HG03159 (cell line): Measurements from ENCODE around the gene TRUB2.

Source experiments
- ATAC-seq: cut with Tn5 transposase; IDR thresholded peaks from one replicate; pipeline ENCODE4 v1.9.1; 2021; ENCODE audit warnings: mild to moderate bottlenecking, moderate library complexity; ENCODE audit not compliant: unreplicated experiment

The TRUB2 gene

DNA sequence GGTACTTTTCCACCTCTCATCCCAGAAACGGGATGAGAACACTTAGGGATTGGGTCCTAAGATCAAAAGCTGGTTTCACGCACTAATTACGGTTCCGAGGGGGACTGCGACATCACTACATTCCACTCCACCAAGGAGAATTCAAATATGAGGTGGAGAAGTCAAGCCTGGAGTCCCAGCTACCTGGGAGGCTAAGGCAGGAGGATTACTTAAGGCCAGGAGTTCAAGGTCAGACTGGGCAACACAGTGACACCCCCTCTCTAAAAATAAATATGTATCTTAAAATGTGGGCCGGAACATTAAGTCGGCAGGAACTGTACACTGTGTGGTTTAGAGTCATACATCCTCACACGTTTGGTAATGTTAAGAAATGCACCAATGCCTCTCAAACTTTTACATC is 48.0 kb downstream of the TRUB2 start:
- no peak for ATAC-seq

- ATAC-seq: no peak
Measured at GRCh38 chr9:128271512-128271911, 50.7 kb downstream of the TRUB2 start.

GRCh38 chr9:128271112-128271511 is 51.1 kb downstream of the TRUB2 start:
- no peak for ATAC-seq

DNA sequence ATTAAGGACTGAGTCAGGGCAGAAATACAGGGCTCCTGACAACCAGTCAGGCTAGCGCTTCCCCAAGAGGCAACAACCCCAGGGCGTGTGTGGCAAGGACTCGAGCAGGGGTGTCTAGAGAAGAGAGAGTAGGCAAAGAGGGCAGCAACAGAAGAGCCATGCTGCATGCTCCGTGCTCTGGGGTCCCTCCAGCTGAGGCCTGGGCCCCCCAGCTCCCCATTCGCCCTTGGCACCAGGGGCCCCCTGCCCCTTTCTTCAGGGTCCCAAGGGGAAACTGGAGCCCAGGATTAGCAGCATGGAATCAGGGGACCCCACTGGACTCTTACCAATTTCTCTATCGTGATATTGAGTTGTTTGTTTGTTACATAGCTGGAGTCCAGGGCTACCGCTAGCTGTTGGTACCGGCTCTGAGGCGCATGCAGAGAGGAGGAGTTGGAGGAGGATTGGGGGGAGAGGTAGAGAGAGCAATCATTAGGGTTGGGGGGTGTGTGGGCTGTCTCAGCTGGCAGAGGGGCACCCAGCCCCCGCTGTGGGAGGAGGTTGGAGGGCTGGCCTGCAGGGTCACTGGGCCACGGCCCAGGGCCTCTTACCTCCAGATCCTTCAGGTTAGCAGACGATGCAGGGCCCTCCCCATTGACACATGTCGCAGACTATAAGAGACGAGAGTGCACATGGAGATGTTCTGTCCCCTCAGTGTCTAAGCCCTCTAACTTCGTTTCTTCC is 55.2 kb downstream of the TRUB2 start:
- no peak for ATAC-seq

- ATAC-seq: no peak
Measured at GRCh38 chr9:128265348-128265847, 56.8 kb downstream of the TRUB2 start.

DNA sequence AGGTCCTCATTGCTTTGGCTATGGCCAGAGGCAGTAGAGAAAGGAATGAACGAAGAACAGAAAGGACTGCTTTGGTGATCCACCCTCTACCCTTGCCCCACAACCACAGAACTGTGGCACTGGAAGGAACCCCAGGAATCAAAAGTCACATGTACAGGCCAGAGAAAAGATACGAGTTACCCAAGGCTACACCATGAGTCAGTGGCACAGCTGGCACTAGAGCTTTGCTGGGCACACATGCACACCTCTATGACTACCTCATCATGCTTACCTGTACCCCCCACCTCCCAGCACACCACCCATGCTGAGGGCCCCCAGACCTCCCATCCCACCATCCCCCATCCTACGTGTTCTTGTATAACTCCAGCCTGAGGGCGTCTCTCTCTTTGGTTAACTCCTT is 59.6 kb downstream of the TRUB2 start:
- no peak for ATAC-seq

DNA sequence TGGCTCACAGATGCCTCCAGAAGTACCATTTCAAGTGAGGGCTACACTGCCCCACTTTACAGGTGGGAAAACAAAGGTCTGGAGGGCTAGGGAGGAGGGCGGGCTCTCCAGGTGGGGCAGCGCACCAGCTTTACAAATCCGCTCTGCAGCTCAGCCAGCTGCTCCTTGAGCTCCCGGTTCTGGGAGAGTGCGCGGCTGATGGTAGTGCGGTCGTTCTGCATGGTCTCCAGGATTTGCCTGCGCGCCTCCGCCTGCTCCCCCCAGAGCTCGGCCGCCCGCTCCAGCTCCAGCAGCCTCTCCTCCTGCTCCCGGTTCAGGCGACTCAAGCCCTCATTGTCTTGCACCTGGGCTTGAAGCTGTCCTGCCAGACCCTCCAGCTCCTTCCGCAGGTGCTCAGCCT is 61.9 kb downstream of the TRUB2 start:
- ATAC-seq: no peak

- no peak for ATAC-seq
Measured at GRCh38 chr9:128259156-128259555, 63.1 kb downstream of the TRUB2 start.

GRCh38 chr9:128258326-128258725 is 63.9 kb downstream of the TRUB2 start:
- no peak for ATAC-seq

GRCh38 chr9:128257907-128258306 is 64.3 kb downstream of the TRUB2 start:
- ATAC-seq: no peak

GRCh38 chr9:128257086-128257825 is 65.0 kb downstream of the TRUB2 start:
- ATAC-seq: no peak
